Stimulated activated naive CD8-positive, alpha-beta T cell treated with anti-CD3 and anti-CD28 coated beads, Interleukin-15, amount 100 ng/mL, for 72 hours (primary cell): ENCODE data around the gene NFAT5.
"Not testable (repeated sequence)": the region's sequence is repeated elsewhere in the genome, so short reads cannot be mapped to it uniquely, and the experiment has no call there.

Source experiments
- ATAC-seq: fragments of 150-1000 bp; cut with Tn5 transposase; 2 replicates; pipeline ENCODE4 v1.10.0; 2021; ENCODE audit warnings: mild to moderate bottlenecking, moderate library complexity
- DNase-seq, 2 donors: peaks; one replicate each; pipeline ENCODE4 v3.0.0; 2021 to 2022
- H3K27ac Mint-ChIP-seq, 2 donors: one replicate each; pipeline ENCODE4 v1.8.0; 2022; ENCODE audit warnings: mild to moderate bottlenecking in 2 of 2, mixed read lengths in 2 of 2, moderate library complexity in 2 of 2
- H3K27me3 Mint-ChIP-seq: one replicate; pipeline ENCODE4 v1.8.0; 2022; ENCODE audit warnings: mixed read lengths
- H3K4me1 Mint-ChIP-seq: one replicate; pipeline ENCODE4 v1.8.0; 2022; ENCODE audit warnings: mild to moderate bottlenecking, mixed read lengths
- H3K4me3 Mint-ChIP-seq, 2 donors: one replicate each; pipeline ENCODE4 v1.8.0; 2022; ENCODE audit warnings: mild to moderate bottlenecking in 2 of 2, mixed read lengths in 2 of 2, moderate library complexity in 1 of 2
- H3K9me3 Mint-ChIP-seq, 2 donors: one replicate each; pipeline ENCODE4 v1.8.0; 2022; ENCODE audit warnings: mixed read lengths in 2 of 2

NFAT5 gene

GRCh38 chr16:69637206-69637865 is 71.6 kb downstream of the NFAT5 start:
- H3K4me1 Mint-ChIP-seq, DNase-seq, H3K4me3 Mint-ChIP-seq, H3K27me3 Mint-ChIP-seq, ATAC-seq: not testable (repeated sequence)
- peaks cover 8 to 25% of the 10 kb centered on the region in 2 donors for H3K9me3 Mint-ChIP-seq
- peak overlapping the region; percentile 50 to 85 for H3K27ac Mint-ChIP-seq

- not testable (repeated sequence) for H3K4me3 Mint-ChIP-seq, H3K27ac Mint-ChIP-seq, ATAC-seq, H3K27me3 Mint-ChIP-seq, H3K9me3 Mint-ChIP-seq, H3K4me1 Mint-ChIP-seq, DNase-seq
Measured at GRCh38 chr16:69643997-69644396, 78.2 kb downstream of the NFAT5 start.

- no peaks in the 10 kb centered on the region for H3K9me3 Mint-ChIP-seq
- H3K27ac Mint-ChIP-seq: no peak overlapping the region
- ATAC-seq: no peak
- H3K4me3 Mint-ChIP-seq: no peak overlapping the region
- H3K4me1 Mint-ChIP-seq: no peaks in the 10 kb centered on the region
- H3K27me3 Mint-ChIP-seq: no peaks in the 10 kb centered on the region
- DNase-seq: no peak
Measured at GRCh38 chr16:69644790-69645189, 79.0 kb downstream of the NFAT5 start.

- H3K27ac Mint-ChIP-seq: peak overlapping the region in 1 of 2 donors; percentile 23
- no peak overlapping the region for H3K4me3 Mint-ChIP-seq
- H3K27me3 Mint-ChIP-seq: no peaks in the 10 kb centered on the region
- DNase-seq (no peak), ATAC-seq (no peak)
- H3K9me3 Mint-ChIP-seq: no peaks in the 10 kb centered on the region
- no peaks in the 10 kb centered on the region for H3K4me1 Mint-ChIP-seq
Measured at GRCh38 chr16:69647020-69647419, 81.3 kb downstream of the NFAT5 start.

GRCh38 chr16:69651217-69651616 is 85.5 kb downstream of the NFAT5 start:
- Mint-ChIP-seq H3K27me3 (no peaks in the 10 kb centered on the region), H3K4me1 (no peaks in the 10 kb centered on the region), H3K9me3 (no peaks in the 10 kb centered on the region), H3K27ac (no peak overlapping the region), H3K4me3 (no peak overlapping the region)
- ATAC-seq: no peak
- no peak for DNase-seq

- no peaks in the 10 kb centered on the region for H3K9me3 Mint-ChIP-seq
- DNase-seq (no peak), ATAC-seq (no peak)
- no peaks in the 10 kb centered on the region for H3K4me1 Mint-ChIP-seq
- H3K27ac Mint-ChIP-seq: no peak overlapping the region
- H3K27me3 Mint-ChIP-seq: no peaks in the 10 kb centered on the region
- no peak overlapping the region for H3K4me3 Mint-ChIP-seq
Measured at GRCh38 chr16:69654280-69654931, 88.6 kb downstream of the NFAT5 start.

- H3K27ac Mint-ChIP-seq: no peak overlapping the region
- DNase-seq: no peak
- no peak for ATAC-seq
- no peaks in the 10 kb centered on the region for H3K4me1 Mint-ChIP-seq
- H3K4me3 Mint-ChIP-seq: no peak overlapping the region
- H3K9me3 Mint-ChIP-seq: no peaks in the 10 kb centered on the region
- H3K27me3 Mint-ChIP-seq: no peaks in the 10 kb centered on the region
Measured at GRCh38 chr16:69660166-69660565, 94.4 kb downstream of the NFAT5 start.

GRCh38 chr16:69662901-69663300 is 97.1 kb downstream of the NFAT5 start:
- H3K4me3 Mint-ChIP-seq: no peak overlapping the region
- no peak for DNase-seq
- H3K27ac Mint-ChIP-seq: no peak overlapping the region
- ATAC-seq: no peak
- no peaks in the 10 kb centered on the region for H3K9me3 Mint-ChIP-seq
- H3K27me3 Mint-ChIP-seq: no peaks in the 10 kb centered on the region
- H3K4me1 Mint-ChIP-seq: no peaks in the 10 kb centered on the region

GRCh38 chr16:69663846-69664245 is 98.1 kb downstream of the NFAT5 start:
- DNase-seq: no peak
- ATAC-seq: no peak
- no peaks in the 10 kb centered on the region for H3K27me3 Mint-ChIP-seq
- H3K9me3 Mint-ChIP-seq: no peaks in the 10 kb centered on the region
- no peaks in the 10 kb centered on the region for H3K4me1 Mint-ChIP-seq
- H3K27ac Mint-ChIP-seq: no peak overlapping the region
- H3K4me3 Mint-ChIP-seq: no peak overlapping the region

GRCh38 chr16:69669577-69669976 is 103.8 kb downstream of the NFAT5 start:
- no peaks in the 10 kb centered on the region for H3K4me1 Mint-ChIP-seq
- ATAC-seq (no peak), DNase-seq (no peak)
- no peaks in the 10 kb centered on the region for H3K9me3 Mint-ChIP-seq
- no peaks in the 10 kb centered on the region for H3K27me3 Mint-ChIP-seq
- H3K4me3 Mint-ChIP-seq: no peak overlapping the region
- no peak overlapping the region for H3K27ac Mint-ChIP-seq

- ATAC-seq: no peak
- no peaks in the 10 kb centered on the region for H3K9me3 Mint-ChIP-seq
- DNase-seq: no peak
- H3K4me3 Mint-ChIP-seq: no peak overlapping the region
- H3K27ac Mint-ChIP-seq: no peak overlapping the region
- H3K27me3 Mint-ChIP-seq: no peaks in the 10 kb centered on the region
- no peaks in the 10 kb centered on the region for H3K4me1 Mint-ChIP-seq
Measured at GRCh38 chr16:69672315-69672997, 106.7 kb downstream of the NFAT5 start.

- Mint-ChIP-seq H3K4me1 (no peaks in the 10 kb centered on the region), H3K27me3 (no peaks in the 10 kb centered on the region), H3K9me3 (no peaks in the 10 kb centered on the region), H3K27ac (peak overlapping the region in 1 of 2 donors; percentile 34), H3K4me3 (no peak overlapping the region)
- ATAC-seq (no peak), DNase-seq (no peak)
Measured at GRCh38 chr16:69672998-69673713, 107.4 kb downstream of the NFAT5 start.

- ATAC-seq: no peak
- no peaks in the 10 kb centered on the region for H3K9me3 Mint-ChIP-seq
- no peak overlapping the region for H3K4me3 Mint-ChIP-seq
- no peaks in the 10 kb centered on the region for H3K4me1 Mint-ChIP-seq
- H3K27me3 Mint-ChIP-seq: no peaks in the 10 kb centered on the region
- no peak for DNase-seq
- H3K27ac Mint-ChIP-seq: no peak overlapping the region
Measured at GRCh38 chr16:69680358-69680757, 114.6 kb downstream of the NFAT5 start.

- no peak for ATAC-seq
- H3K4me3 Mint-ChIP-seq: no peak overlapping the region
- no peak for DNase-seq
- no peaks in the 10 kb centered on the region for H3K9me3 Mint-ChIP-seq
- H3K4me1 Mint-ChIP-seq: peaks cover 32% of the 10 kb centered on the region
- H3K27ac Mint-ChIP-seq: no peak overlapping the region
- H3K27me3 Mint-ChIP-seq: no peaks in the 10 kb centered on the region
Measured at GRCh38 chr16:69688589-69688988, 122.8 kb downstream of the NFAT5 start.

GRCh38 chr16:69691980-69692911 is 126.5 kb downstream of the NFAT5 start:
- H3K27me3 Mint-ChIP-seq: no peaks in the 10 kb centered on the region
- H3K4me1 Mint-ChIP-seq: peaks cover 32% of the 10 kb centered on the region
- H3K27ac Mint-ChIP-seq: peak overlapping the region; percentile 51 to 75
- ATAC-seq (peak; percentile 78), DNase-seq (no peak)
- H3K4me3 Mint-ChIP-seq: no peak overlapping the region
- H3K9me3 Mint-ChIP-seq: no peaks in the 10 kb centered on the region
